H1 (cell line): ENCODE results near the gene DTX3. TPM values are rescaled to one million over a fixed set of nuclear protein-coding genes. Genes with fewer than 3 reads are reported as not detected.

ENCODE experiments used
- BRCA1 ChIP-seq: IDR thresholded peaks from 2 replicates; pipeline ENCODE4 v1.6.1; 2012; ENCODE audit warnings: low read depth, low read length, improper control_type of control experiment
- CHD7 ChIP-seq: fragments of 300-600 bp; sonication (generic); IDR thresholded peaks from 2 replicates; pipeline ENCODE4 v1.7.1; 2012; ENCODE audit warnings: low read length, moderate library complexity, mild to moderate bottlenecking, inconsistent platforms; ENCODE audit not compliant: insufficient replicate concordance
- KDM5A ChIP-seq: fragments of 200-600 bp; IDR thresholded peaks from 2 replicates; pipeline ENCODE4 v1.7.1; 2012; ENCODE audit warnings: mild to moderate bottlenecking, low read length, inconsistent platforms, mixed read lengths
- MAX ChIP-seq: IDR thresholded peaks from 2 replicates; pipeline ENCODE4 v1.6.1; 2012; ENCODE audit warnings: inconsistent platforms
- NANOG ChIP-seq: IDR thresholded peaks from 2 replicates; pipeline ENCODE4 v1.6.1; 2011; ENCODE audit warnings: low read length, low read depth, mild to moderate bottlenecking, inconsistent platforms; ENCODE audit not compliant: insufficient read depth, poor library complexity, severe bottlenecking
- RBBP5 ChIP-seq: IDR thresholded peaks from 2 replicates; pipeline ENCODE4 v1.7.1; 2012; ENCODE audit warnings: low read depth, mild to moderate bottlenecking, inconsistent platforms, low read length, moderate library complexity, borderline replicate concordance
- SIX5 ChIP-seq: IDR thresholded peaks from 2 replicates; pipeline ENCODE4 v1.6.1; 2011; ENCODE audit warnings: mild to moderate bottlenecking, low read depth, low read length
- SP1 ChIP-seq: IDR thresholded peaks from 2 replicates; pipeline ENCODE4 v1.6.1; 2011; ENCODE audit warnings: low read depth, low read length
- polyA plus RNA-seq, 7 experiments: library from polyadenylated mRNA; depleted of rRNA in 3 of 7; stranded (reverse) in 5 of 7; unstranded in 2 of 7; fragments of >200 nt in 5 of 7; fragments of 200-250 nt in 2 of 7; gene quantifications; 1 replicate in 5 of 7; 2 replicates in 1 of 7; 4 replicates in 1 of 7; pipeline versions ENCODE4 v1.2.1 to v1.2.3, GENCODE V29; 2011 to 2013; ENCODE audit warnings: missing spikeins in 2 of 7, mixed read lengths in 2 of 7
- total RNA-seq: library from RNA; stranded (reverse); fragmentation: NEBNext Ultra II Directional; extraction: Animal tissue kit (Norgen Biotek cat#: 25700); gene quantifications from 2 replicates; pipeline ENCODE4 v1.2.1, GENCODE V29; 2021

Gene DTX3
- total and polyA plus RNA-seq, 2 of the 8 experiments (the other 6 are each of a cell fraction or from before 2014, with no cell fraction given): 41.8 to 92.5 TPM

DNA sequence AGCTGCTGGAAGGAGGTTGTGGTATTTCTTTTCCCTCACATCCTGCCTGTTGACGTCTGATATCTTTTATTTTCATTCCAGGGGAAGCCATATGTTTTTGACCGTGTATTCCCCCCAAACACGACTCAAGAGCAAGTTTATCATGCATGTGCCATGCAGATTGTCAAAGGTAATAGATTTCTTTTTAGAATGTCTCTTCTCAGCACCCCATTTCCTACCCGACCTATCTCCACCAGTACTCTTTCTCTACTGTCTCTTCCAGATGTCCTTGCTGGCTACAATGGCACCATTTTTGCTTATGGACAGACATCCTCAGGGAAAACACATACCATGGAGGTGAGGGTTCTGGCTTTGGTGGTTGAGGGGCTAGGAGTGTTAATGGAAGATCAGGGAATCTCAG lies 41.3 kb upstream of the DTX3 start (continued):
- TF ChIP-seq CHD7: no peak
- no peak for TF ChIP-seq SIX5
- TF ChIP-seq SP1: no peak
- TF ChIP-seq NANOG: no peak
- no peak for TF ChIP-seq BRCA1
- no peak for TF ChIP-seq RBBP5
- no peak for TF ChIP-seq MAX
- no peak for TF ChIP-seq KDM5A
